Measurements from ENCODE around the gene R3HDM1. TPM values are rescaled to one million over a fixed set of nuclear protein-coding genes. Genes with fewer than 3 reads are reported as not detected.
"Not testable (repeated sequence)": the region's sequence is repeated elsewhere in the genome, so short reads cannot be mapped to it uniquely, and the experiment has no call there.

R3HDM1 gene
- total and polyA plus RNA-seq, 2 experiments from 2014 or later = 9.2 to 18.9 TPM

GRCh38 chr2:135612319-135612718 is 81.0 kb downstream of the R3HDM1 start:
- H3K27me3 ChIP-seq (replicated peaks; ENCODE audit: insufficient read depth) = no peaks in the 10 kb centered on the region
- DNase-seq = no peak
- H3K4me3 ChIP-seq = no peak overlapping the region
- H4K20me1 ChIP-seq (ENCODE audit: insufficient read depth) = no peaks in the 10 kb centered on the region
- H3K9ac ChIP-seq = no peak overlapping the region
- H3K79me2 ChIP-seq (ENCODE audit: insufficient read depth) = no peaks in the 10 kb centered on the region
- no peaks in the 10 kb centered on the region for H3F3A ChIP-seq (ENCODE audit: insufficient read depth)
- no peaks in the 10 kb centered on the region for H3K9me3 ChIP-seq (ENCODE audit: low read depth)
- no peak overlapping the region for H2AFZ ChIP-seq
- no peaks in the 10 kb centered on the region for H3K36me3 ChIP-seq (ENCODE audit: low read depth)
- no peak overlapping the region for H3K4me2 ChIP-seq (ENCODE audit: unreplicated experiment)
- no peaks in the 10 kb centered on the region for H3K4me1 ChIP-seq (ENCODE audit: insufficient read depth)
- H3K27ac ChIP-seq = no peak overlapping the region
- in situ Hi-C loops (cut with MboI) = no loop called here
- WGBS, 2 experiments (ENCODE audit: low coverage in 1 of 2, low lambda C conversion rate in 2 of 2, missing lambda C conversion rate in 2 of 2) = 98 to 99% methylated on average over 2 of the region's 2 CpGs
- TF ChIP-seq EZH2phosphoT487 (IDR thresholded peaks at IDR 0.05; ENCODE audit: insufficient read depth, low read depth) (no peak), EZH2 (IDR thresholded peaks at IDR 0.05; ENCODE audit: insufficient read depth, poor library complexity, severe bottlenecking) (no peak)
- H3K9me2 ChIP-seq (ENCODE audit: insufficient read depth) = no peaks in the 10 kb centered on the region

DNA sequence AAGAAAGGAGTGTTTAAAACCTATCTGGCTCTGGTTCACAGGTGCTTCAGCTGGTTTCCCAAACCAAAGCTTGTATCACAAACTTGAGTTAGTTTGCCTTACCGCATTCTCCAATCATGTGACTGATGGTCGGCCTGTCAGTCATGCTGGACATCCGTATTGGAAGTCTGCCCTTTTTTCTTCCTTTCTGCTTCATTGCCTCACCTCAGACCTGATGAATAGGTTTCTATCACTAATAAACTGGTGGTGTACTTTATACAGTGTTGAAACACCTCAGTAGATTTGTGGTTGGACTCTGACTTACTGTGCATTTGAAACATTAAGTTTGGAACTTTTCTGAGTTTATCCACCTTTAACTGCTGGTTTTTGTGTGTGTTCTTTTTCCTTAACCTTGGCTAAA is 84.1 kb downstream of the R3HDM1 start:
- Histone ChIP-seq H3K79me2 (ENCODE audit: insufficient read depth) (no peaks in the 10 kb centered on the region), H3K4me2 (ENCODE audit: unreplicated experiment) (no peak overlapping the region), H3K36me3 (ENCODE audit: low read depth) (no peaks in the 10 kb centered on the region), H3K4me1 (ENCODE audit: insufficient read depth) (no peaks in the 10 kb centered on the region), H3K4me3 (no peak overlapping the region), H3K27me3 (replicated peaks; ENCODE audit: insufficient read depth) (no peaks in the 10 kb centered on the region), H3K9me3 (ENCODE audit: low read depth) (no peaks in the 10 kb centered on the region), H3K27ac (no peak overlapping the region), H3K9me2 (ENCODE audit: insufficient read depth) (no peaks in the 10 kb centered on the region), H2AFZ (no peak overlapping the region), H4K20me1 (ENCODE audit: insufficient read depth) (no peaks in the 10 kb centered on the region), H3K9ac (no peak overlapping the region), H3F3A (ENCODE audit: insufficient read depth) (no peaks in the 10 kb centered on the region)
- no peak for DNase-seq
- in situ Hi-C loops (cut with MboI) = no loop called here
- TF ChIP-seq EZH2 (IDR thresholded peaks at IDR 0.05; ENCODE audit: insufficient read depth, poor library complexity, severe bottlenecking) (no peak), EZH2phosphoT487 (IDR thresholded peaks at IDR 0.05; ENCODE audit: insufficient read depth, low read depth) (no peak)
- 79 to 95% methylated on average over 3 of the region's 3 CpGs for WGBS, 2 experiments (ENCODE audit: low coverage in 1 of 2, low lambda C conversion rate in 2 of 2, missing lambda C conversion rate in 2 of 2)

DNA sequence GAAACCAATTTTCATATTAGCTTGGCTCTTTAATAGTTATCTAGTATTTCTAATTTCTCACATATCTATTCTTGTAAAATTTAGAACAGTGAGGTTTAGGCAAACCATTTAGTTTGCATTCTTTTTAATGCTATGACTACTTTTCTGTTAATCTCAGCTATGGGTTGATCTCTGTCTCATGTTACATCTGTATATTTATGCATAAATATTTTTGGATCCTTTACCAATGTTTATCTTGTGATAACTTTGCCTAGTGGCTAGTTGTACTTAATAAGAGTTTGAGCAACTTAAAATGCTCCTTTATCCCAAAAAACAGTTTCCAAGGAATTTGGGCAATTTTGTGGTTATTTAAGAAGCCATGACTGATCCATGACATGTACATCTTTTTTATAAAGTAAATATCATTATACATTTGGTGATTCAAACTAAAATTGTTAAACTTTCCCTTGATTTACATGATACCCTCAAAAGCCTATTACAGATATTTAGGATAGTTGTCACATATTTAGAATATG is 86.3 kb downstream of the R3HDM1 start:
- no peak for TF ChIP-seq EZH2 (IDR thresholded peaks at IDR 0.05; ENCODE audit: insufficient read depth, poor library complexity, severe bottlenecking)
- TF ChIP-seq EZH2phosphoT487 (IDR thresholded peaks at IDR 0.05; ENCODE audit: insufficient read depth, low read depth) = no peak
- H3K9ac ChIP-seq = no peak overlapping the region
- no peaks in the 10 kb centered on the region for H3F3A ChIP-seq (ENCODE audit: insufficient read depth)
- H3K4me1 ChIP-seq (ENCODE audit: insufficient read depth) = no peaks in the 10 kb centered on the region
- H3K4me2 ChIP-seq (ENCODE audit: unreplicated experiment) = no peak overlapping the region
- no peak overlapping the region for H2AFZ ChIP-seq
- H3K36me3 ChIP-seq (ENCODE audit: low read depth) = no peaks in the 10 kb centered on the region
- DNase-seq = no peak
- in situ Hi-C loops (cut with MboI) = no loop called here
- no peaks in the 10 kb centered on the region for H3K9me3 ChIP-seq (ENCODE audit: low read depth)
- no peaks in the 10 kb centered on the region for H4K20me1 ChIP-seq (ENCODE audit: insufficient read depth)
- no peaks in the 10 kb centered on the region for H3K79me2 ChIP-seq (ENCODE audit: insufficient read depth)
- no peak overlapping the region for H3K4me3 ChIP-seq
- H3K27ac ChIP-seq = no peak overlapping the region
- no peaks in the 10 kb centered on the region for H3K9me2 ChIP-seq (ENCODE audit: insufficient read depth)
- no peaks in the 10 kb centered on the region for H3K27me3 ChIP-seq (replicated peaks; ENCODE audit: insufficient read depth)

GRCh38 chr2:135620198-135620597 is 88.9 kb downstream of the R3HDM1 start:
- in situ Hi-C loops (cut with MboI) = no loop called here
- no peaks in the 10 kb centered on the region for H3K79me2 ChIP-seq (ENCODE audit: insufficient read depth)
- no peaks in the 10 kb centered on the region for H3K27me3 ChIP-seq (replicated peaks; ENCODE audit: insufficient read depth)
- no peak overlapping the region for H3K4me2 ChIP-seq (ENCODE audit: unreplicated experiment)
- WGBS, 2 experiments (ENCODE audit: low coverage in 1 of 2, low lambda C conversion rate in 2 of 2, missing lambda C conversion rate in 2 of 2) = 94 to 96% methylated on average over 1 of the region's 1 CpG
- no peaks in the 10 kb centered on the region for H3K4me1 ChIP-seq (ENCODE audit: insufficient read depth)
- no peak for DNase-seq
- H3K9me2 ChIP-seq (ENCODE audit: insufficient read depth) = no peaks in the 10 kb centered on the region
- H3K36me3 ChIP-seq (ENCODE audit: low read depth) = no peaks in the 10 kb centered on the region
- H3K4me3 ChIP-seq = no peak overlapping the region
- H3K9ac ChIP-seq = no peak overlapping the region
- no peak overlapping the region for H2AFZ ChIP-seq
- no peaks in the 10 kb centered on the region for H4K20me1 ChIP-seq (ENCODE audit: insufficient read depth)
- no peaks in the 10 kb centered on the region for H3F3A ChIP-seq (ENCODE audit: insufficient read depth)
- TF ChIP-seq EZH2 (IDR thresholded peaks at IDR 0.05; ENCODE audit: insufficient read depth, poor library complexity, severe bottlenecking) (no peak), EZH2phosphoT487 (IDR thresholded peaks at IDR 0.05; ENCODE audit: insufficient read depth, low read depth) (no peak)
- no peak overlapping the region for H3K27ac ChIP-seq
- H3K9me3 ChIP-seq (ENCODE audit: low read depth) = no peaks in the 10 kb centered on the region

- Histone ChIP-seq H3K4me2 (ENCODE audit: unreplicated experiment) (no peak overlapping the region), H3F3A (ENCODE audit: insufficient read depth) (no peaks in the 10 kb centered on the region), H4K20me1 (ENCODE audit: insufficient read depth) (no peaks in the 10 kb centered on the region), H3K9ac (no peak overlapping the region), H3K9me2 (ENCODE audit: insufficient read depth) (no peaks in the 10 kb centered on the region), H2AFZ (no peak overlapping the region), H3K4me1 (ENCODE audit: insufficient read depth) (no peaks in the 10 kb centered on the region), H3K27ac (no peak overlapping the region), H3K9me3 (ENCODE audit: low read depth) (no peaks in the 10 kb centered on the region), H3K36me3 (ENCODE audit: low read depth) (no peaks in the 10 kb centered on the region), H3K79me2 (ENCODE audit: insufficient read depth) (no peaks in the 10 kb centered on the region), H3K4me3 (no peak overlapping the region), H3K27me3 (replicated peaks; ENCODE audit: insufficient read depth) (no peaks in the 10 kb centered on the region)
- TF ChIP-seq EZH2phosphoT487 (IDR thresholded peaks at IDR 0.05; ENCODE audit: insufficient read depth, low read depth) = no peak
- no peak for TF ChIP-seq EZH2 (IDR thresholded peaks at IDR 0.05; ENCODE audit: insufficient read depth, poor library complexity, severe bottlenecking)
- in situ Hi-C loops (cut with MboI) = no loop called here
- no peak for DNase-seq
These were observed 98.2 kb downstream of the R3HDM1 start for GRCh38 chr2:135629520-135629919.

GRCh38 chr2:135630034-135630433 is 98.8 kb downstream of the R3HDM1 start:
- DNase-seq; H2AFZ ChIP-seq; H3K4me2 ChIP-seq (ENCODE audit: unreplicated experiment); H3K27ac ChIP-seq; H3F3A ChIP-seq (ENCODE audit: insufficient read depth); H3K4me1 ChIP-seq (ENCODE audit: insufficient read depth); H3K4me3 ChIP-seq; H3K79me2 ChIP-seq (ENCODE audit: insufficient read depth); H3K9me2 ChIP-seq (ENCODE audit: insufficient read depth); H3K9me3 ChIP-seq (ENCODE audit: low read depth); H3K36me3 ChIP-seq (ENCODE audit: low read depth); H3K27me3 ChIP-seq (replicated peaks; ENCODE audit: insufficient read depth); H3K9ac ChIP-seq; H4K20me1 ChIP-seq (ENCODE audit: insufficient read depth); in situ Hi-C loops (cut with MboI): not testable (repeated sequence)
- 95 to 96% methylated on average over 7 to 8 of the region's 8 CpGs for WGBS, 2 experiments (ENCODE audit: low coverage in 1 of 2, low lambda C conversion rate in 2 of 2, missing lambda C conversion rate in 2 of 2)

Data from GM23248 (cell line).